KBM-7 (cell line): ENCODE data around the gene SOAT2.
A peak's percentile ranks its signal among the peaks of the same experiment; 100 is the strongest.

ENCODE experiments used
- DNase-seq: peaks from one replicate; pipeline ENCODE4 v3.0.0-alpha.2; 2015
- in situ Hi-C: fragments of 300-500 bp; cut with MboI; formaldehyde crosslinking; loops from 2 replicates; pipeline ENCODE4 v1.14.3; 2020; ENCODE audit warnings: low sequenced_read_pairs, low pct_unique_long_range_greater_than_20kb, mixed read lengths

SOAT2 gene

GRCh38 chr12:53063708-53064612 lies 39.3 kb upstream of the SOAT2 start:
- in situ Hi-C loops: loop anchor here (25.0 kb wide), 1 partner anchor 223 kb away; the partner anchor contains the start of genes MYG1 and PFDN5
- DNase-seq: no peak

- in situ Hi-C loops: loop anchor here (25.0 kb wide), 1 partner anchor 222 kb away; the partner anchor contains the start of genes MYG1 and PFDN5
- no peak for DNase-seq
These were observed 38.5 kb upstream of the SOAT2 start for GRCh38 chr12:53064613-53065436.

- in situ Hi-C loops: loop anchor here (25.0 kb wide), 1 partner anchor 222 kb away; the partner anchor contains the start of genes MYG1 and PFDN5
- no peak for DNase-seq
These were observed 37.8 kb upstream of the SOAT2 start for GRCh38 chr12:53065470-53065869.

- in situ Hi-C loops: loop anchor here (25.0 kb wide), 1 partner anchor 221 kb away; the partner anchor contains the start of genes MYG1 and PFDN5
- DNase-seq: peak; percentile 66
These were observed 37.0 kb upstream of the SOAT2 start for GRCh38 chr12:53065975-53066931.

- in situ Hi-C loops: loop anchor here (25.0 kb wide), 1 partner anchor 220 kb away; the partner anchor contains the start of genes MYG1 and PFDN5
- DNase-seq: no peak
These were observed 36.0 kb upstream of the SOAT2 start for GRCh38 chr12:53067074-53067992.

GRCh38 chr12:53067993-53068770 lies 35.1 kb upstream of the SOAT2 start:
- in situ Hi-C loops: loop anchor here (25.0 kb wide), 1 partner anchor 219 kb away; the partner anchor contains the start of genes MYG1 and PFDN5
- no peak for DNase-seq

GRCh38 chr12:53068811-53069585 lies 34.3 kb upstream of the SOAT2 start:
- in situ Hi-C loops: loop anchor here (25.0 kb wide), 1 partner anchor 218 kb away; the partner anchor contains the start of genes MYG1 and PFDN5
- DNase-seq: no peak

GRCh38 chr12:53069621-53070410 lies 33.5 kb upstream of the SOAT2 start:
- in situ Hi-C loops: loop anchor here (25.0 kb wide), 1 partner anchor 217 kb away; the partner anchor contains the start of genes MYG1 and PFDN5
- no peak for DNase-seq

- in situ Hi-C loops: loop anchor here (25.0 kb wide), 1 partner anchor 216 kb away; the partner anchor contains the start of genes MYG1 and PFDN5
- no peak for DNase-seq
These were observed 32.3 kb upstream of the SOAT2 start for GRCh38 chr12:53070877-53071492.

GRCh38 chr12:53071591-53072551 lies 31.4 kb upstream of the SOAT2 start:
- DNase-seq: no peak
- in situ Hi-C loops: loop anchor here (25.0 kb wide), 1 partner anchor 215 kb away; the partner anchor contains the start of genes MYG1 and PFDN5

GRCh38 chr12:53073881-53074280 lies 29.4 kb upstream of the SOAT2 start:
- in situ Hi-C loops: loop anchor here (25.0 kb wide), 1 partner anchor 213 kb away; the partner anchor contains the start of genes MYG1 and PFDN5

GRCh38 chr12:53074283-53074998 lies 28.8 kb upstream of the SOAT2 start:
- no peak for DNase-seq
- in situ Hi-C loops: loop anchor here (25.0 kb wide), 1 partner anchor 213 kb away; the partner anchor contains the start of genes MYG1 and PFDN5

More at GRCh38 chr12:53073881-53074280, 29.4 kb upstream of the SOAT2 start:
- DNase-seq: no peak

- in situ Hi-C loops: loop anchor here (25.0 kb wide), 1 partner anchor 212 kb away; the partner anchor contains the start of genes MYG1 and PFDN5
- no peak for DNase-seq
These were observed 28.3 kb upstream of the SOAT2 start for GRCh38 chr12:53074999-53075370.
